A549 (cell line): ENCODE data around the gene COL11A2. TPM values are rescaled to one million over a fixed set of nuclear protein-coding genes. Genes with fewer than 3 reads are reported as not detected.

ENCODE experiments used
- ATAC-seq, 2 experiments: fragments of 200-7000 bp in 1 of 2; fragments of >200 bp in 1 of 2; cut with Nextera tagmentation in 1 of 2; cut with Tn5 transposase in 1 of 2; 3 replicates each; pipeline versions ENCODE4 v1.8.0 to v1.9.1; 2018 to 2020; ENCODE audit warnings: mild to moderate bottlenecking in 1 of 2, moderate library complexity in 1 of 2
- CTCF ChIA-PET: fragments of 300-600 bp; sonication (Branson Sonifier 250); formaldehyde crosslinking; extraction: SDS; loops from one replicate; lab custom pipeline; 2021; ENCODE audit warnings: antibody characterized with exemption, inconsistent platforms; lab: Yijun Ruan, JAX
- POLR2A ChIA-PET: fragments of 350-600 bp; formaldehyde crosslinking; extraction: SDS; loops from one replicate; lab custom pipeline; 2021; ENCODE audit warnings: antibody characterized with exemption, inconsistent platforms; lab: Yijun Ruan, JAX
- DNase-seq, 2 experiments: peaks; one replicate each; pipeline versions ENCODE4 v3.0.0 to v3.0.0-alpha.2; 2011 to 2016; ENCODE audit warnings: low read depth in 1 of 2, low spot score in 1 of 2
- FAIRE-seq: peaks from 2 replicates; lab custom pipeline; 2011; peaks lifted over from hg19 to GRCh38; lab: Jason Lieb, UNC
- H3K27ac ChIP-seq, 2 experiments: fragments of >200 bp; sonication (Bioruptor Twin); formaldehyde crosslinking; 3 replicates each; pipeline ENCODE4 v1.5.1; 2016 to 2017
- H3K4me1 ChIP-seq: fragments of >200 bp; sonication (Bioruptor Twin); formaldehyde crosslinking; 3 replicates; pipeline ENCODE4 v1.6.1; 2016
- H3K4me2 ChIP-seq: fragments of >200 bp; sonication (Bioruptor Twin); formaldehyde crosslinking; 3 replicates; pipeline ENCODE4 v1.6.1; 2016
- H3K4me3 ChIP-seq: fragments of >200 bp; sonication (Bioruptor Twin); formaldehyde crosslinking; 3 replicates; pipeline ENCODE4 v1.5.1; 2016
- H3K9me3 ChIP-seq: fragments of >200 bp; sonication (Bioruptor Twin); formaldehyde crosslinking; 3 replicates; pipeline ENCODE4 v1.6.1; 2016
- BHLHE40 ChIP-seq: IDR thresholded peaks from 2 replicates; pipeline ENCODE4 v1.6.1; 2012; ENCODE audit warnings: low read depth, low read length, inconsistent platforms
- EP300 ChIP-seq, 2 experiments: fragments of >200 bp; sonication (Bioruptor Twin); formaldehyde crosslinking; IDR thresholded peaks; 2 replicates in 1 of 2; 3 replicates in 1 of 2; pipeline ENCODE4 v1.6.1; 2016 to 2017
- ESRRA ChIP-seq: fragments of 150-350 bp; IDR thresholded peaks from 2 replicates; pipeline ENCODE4 v1.6.1; 2014; ENCODE audit warnings: mild to moderate bottlenecking, low read length, borderline replicate concordance
- FOXS1 ChIP-seq: fragments of 250-450 bp; sonication (Bioruptor Pico); IDR thresholded peaks from 2 replicates; pipeline ENCODE4 v1.5.0; 2020; ENCODE audit warnings: mild to moderate bottlenecking, moderate library complexity
- HDAC2 ChIP-seq: fragments of 200-600 bp; sonication (generic); IDR thresholded peaks from 2 replicates; pipeline ENCODE4 v1.6.1; 2016
- HOXB5 ChIP-seq: fragments of 250-450 bp; sonication (Bioruptor Pico); IDR thresholded peaks from 2 replicates; pipeline ENCODE4 v1.5.0; 2020; ENCODE audit warnings: mild to moderate bottlenecking, moderate library complexity
- JUN ChIP-seq, 2 experiments: fragments of >200 bp; sonication (Bioruptor Twin); formaldehyde crosslinking; IDR thresholded peaks; 2 replicates in 1 of 2; 3 replicates in 1 of 2; pipeline ENCODE4 v1.6.1; 2016 to 2017
- JUNB ChIP-seq: fragments of >200 bp; sonication (Bioruptor Twin); formaldehyde crosslinking; IDR thresholded peaks from 2 replicates; pipeline ENCODE4 v1.6.1; 2016
- MAZ ChIP-seq: fragments of 150-350 bp; IDR thresholded peaks from 2 replicates; pipeline ENCODE4 v1.6.1; 2014; ENCODE audit warnings: antibody characterized with exemption, low read depth, low read length, borderline replicate concordance
- NFE2L2 ChIP-seq: fragments of 150-350 bp; conservative IDR thresholded peaks from 2 replicates; pipeline ENCODE4 v1.6.1; 2014; ENCODE audit warnings: low read length
- POLR2AphosphoS2 ChIP-seq: conservative IDR thresholded peaks from 2 replicates; pipeline ENCODE4 v1.6.1; 2012; ENCODE audit warnings: low read length, improper control_type of control experiment, inconsistent platforms
- RAD21 ChIP-seq, 2 experiments: fragments of >200 bp in 1 of 2; sonication (Bioruptor Twin) in 1 of 2; formaldehyde crosslinking in 1 of 2; IDR thresholded peaks in 1 of 2; conservative IDR thresholded peaks in 1 of 2; 2 replicates in 1 of 2; 3 replicates in 1 of 2; pipeline ENCODE4 v1.6.1; 2012 to 2018; ENCODE audit warnings: inconsistent platforms in 1 of 2
- TFCP2L1 ChIP-seq: fragments of 250-450 bp; sonication (Bioruptor Pico); IDR thresholded peaks from 2 replicates; pipeline ENCODE4 v1.5.0; 2021; ENCODE audit warnings: mild to moderate bottlenecking
- ZFP36 ChIP-seq: fragments of 450-650 bp; IDR thresholded peaks from 2 replicates; pipeline ENCODE4 v1.6.1; 2014; ENCODE audit warnings: borderline replicate concordance; ENCODE audit not compliant: partially characterized antibody
- ZNF302 ChIP-seq: fragments of 250-450 bp; sonication (Bioruptor Pico); IDR thresholded peaks from 2 replicates; pipeline ENCODE4 v1.9.0; 2021; ENCODE audit warnings: inconsistent platforms, mild to moderate bottlenecking, moderate library complexity
- WGBS: methylation state at CpG from one replicate; pipeline ENCODE4 v1.1.6; 2017; ENCODE audit errors: missing lambda C conversion rate; 5-methylcytosine and 5-hydroxymethylcytosine counted together
- polyA plus RNA-seq, 4 experiments: library from polyadenylated mRNA; depleted of rRNA in 3 of 4; stranded (reverse); fragments of >200 nt; fragmentation: RNase III in 1 of 4; extraction: RNeasy Plus Mini Kit Qiagen cat#74134 plus additional on column Dnase treatment in 1 of 4; gene quantifications; 2 replicates in 3 of 4; 3 replicates in 1 of 4; pipeline ENCODE4 v1.2.3, GENCODE V29; 2011 to 2017
- TF ChIP-seq, protein P1 (sequence below): fragments of 450-650 bp; IDR thresholded peaks from 2 replicates; pipeline ENCODE4 v1.6.1; 2014; ENCODE audit warnings: antibody characterized with exemption
- TF ChIP-seq, protein P2 (sequence below): fragments of >200 bp; sonication (Bioruptor Twin); formaldehyde crosslinking; IDR thresholded peaks from 2 replicates; pipeline ENCODE4 v1.6.1; 2016
- TF ChIP-seq, protein P3 (sequence below): IDR thresholded peaks from 2 replicates; pipeline ENCODE4 v1.6.1; 2012
- TF ChIP-seq, protein P4 (sequence below): IDR thresholded peaks from 2 replicates; pipeline ENCODE4 v1.6.1; 2012
- TF ChIP-seq, protein P5 (sequence below): fragments of >200 bp; sonication (Bioruptor Twin); formaldehyde crosslinking; IDR thresholded peaks from 3 replicates; pipeline ENCODE4 v1.5.1; 2016
- TF ChIP-seq, protein P6 (sequence below): fragments of 150-350 bp; IDR thresholded peaks from 2 replicates; pipeline ENCODE4 v1.6.1; 2014; ENCODE audit warnings: low read depth, mild to moderate bottlenecking, low read length

The COL11A2 gene
- polyA plus RNA-seq, 2 of the 4 experiments (the other 2 are of a cell fraction): 0.66 to 1.3 TPM

DNA sequence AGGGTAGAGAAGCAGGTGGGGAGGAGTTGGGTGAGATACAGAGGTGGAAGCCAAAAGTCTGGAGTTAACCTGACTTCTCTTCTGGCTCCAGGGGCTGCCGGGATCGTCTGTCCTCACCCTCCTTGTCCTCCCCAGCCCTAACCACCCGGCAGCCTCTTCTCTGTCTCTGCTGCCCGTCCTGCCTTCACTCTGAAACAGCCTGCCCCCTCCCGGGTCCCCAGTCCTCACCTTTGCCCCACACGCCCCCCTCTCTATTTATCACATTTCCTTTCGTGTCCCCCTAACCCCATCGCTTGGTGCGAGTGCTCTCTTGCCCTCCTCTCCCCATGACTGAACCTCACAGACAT lies 21.7 kb upstream of the COL11A2 start:
- FAIRE-seq (no peak), ATAC-seq (peak in 1 of 2 experiments; percentile 10; a peak in 3 of 6 replicates), DNase-seq (no peak)
- peak overlapping the region; percentile 82; the same call in 2 of the 3 replicates for H3K4me2 ChIP-seq
- H3K4me3 ChIP-seq: no peak overlapping the region
- H3K9me3 ChIP-seq: no peaks in the 10 kb centered on the region
- ChIA-PET POLR2A (no interaction called here), CTCF (no interaction called here)
- WGBS: 62% methylated on average over 4 of the region's 9 CpGs
- H3K27ac ChIP-seq: no peak overlapping the region; a peak in 1 of 6 replicates
- peaks cover 3% of the 10 kb centered on the region; the same call in 1 of the 3 replicates for H3K4me1 ChIP-seq
- TF ChIP-seq, protein P1, sequence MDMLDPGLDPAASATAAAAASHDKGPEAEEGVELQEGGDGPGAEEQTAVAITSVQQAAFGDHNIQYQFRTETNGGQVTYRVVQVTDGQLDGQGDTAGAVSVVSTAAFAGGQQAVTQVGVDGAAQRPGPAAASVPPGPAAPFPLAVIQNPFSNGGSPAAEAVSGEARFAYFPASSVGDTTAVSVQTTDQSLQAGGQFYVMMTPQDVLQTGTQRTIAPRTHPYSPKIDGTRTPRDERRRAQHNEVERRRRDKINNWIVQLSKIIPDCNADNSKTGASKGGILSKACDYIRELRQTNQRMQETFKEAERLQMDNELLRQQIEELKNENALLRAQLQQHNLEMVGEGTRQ: no peak
- no peak for TF ChIP-seq JUN (IDR thresholded peaks at IDR 0.05)
- no peak for TF ChIP-seq ZNF302
- TF ChIP-seq, protein P2, sequence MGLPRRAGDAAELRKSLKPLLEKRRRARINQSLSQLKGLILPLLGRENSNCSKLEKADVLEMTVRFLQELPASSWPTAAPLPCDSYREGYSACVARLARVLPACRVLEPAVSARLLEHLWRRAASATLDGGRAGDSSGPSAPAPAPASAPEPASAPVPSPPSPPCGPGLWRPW: no peak
- TF ChIP-seq, protein P3, sequence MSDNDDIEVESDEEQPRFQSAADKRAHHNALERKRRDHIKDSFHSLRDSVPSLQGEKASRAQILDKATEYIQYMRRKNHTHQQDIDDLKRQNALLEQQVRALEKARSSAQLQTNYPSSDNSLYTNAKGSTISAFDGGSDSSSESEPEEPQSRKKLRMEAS: no peak
- TF ChIP-seq ZFP36: no peak
- TF ChIP-seq, protein P4, sequence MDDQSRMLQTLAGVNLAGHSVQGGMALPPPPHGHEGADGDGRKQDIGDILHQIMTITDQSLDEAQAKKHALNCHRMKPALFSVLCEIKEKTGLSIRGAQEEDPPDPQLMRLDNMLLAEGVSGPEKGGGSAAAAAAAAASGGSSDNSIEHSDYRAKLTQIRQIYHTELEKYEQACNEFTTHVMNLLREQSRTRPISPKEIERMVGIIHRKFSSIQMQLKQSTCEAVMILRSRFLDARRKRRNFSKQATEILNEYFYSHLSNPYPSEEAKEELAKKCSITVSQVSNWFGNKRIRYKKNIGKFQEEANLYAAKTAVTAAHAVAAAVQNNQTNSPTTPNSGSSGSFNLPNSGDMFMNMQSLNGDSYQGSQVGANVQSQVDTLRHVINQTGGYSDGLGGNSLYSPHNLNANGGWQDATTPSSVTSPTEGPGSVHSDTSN: no peak
- no peak for TF ChIP-seq ESRRA
- TF ChIP-seq MAZ: no peak
- no peak for TF ChIP-seq NFE2L2
- TF ChIP-seq EP300 (IDR thresholded peaks at IDR 0.05): no peak
- TF ChIP-seq HOXB5 (CRISPR knock-in tag): no peak
- TF ChIP-seq JUNB: no peak
- no peak for TF ChIP-seq BHLHE40
- TF ChIP-seq, protein P5, sequence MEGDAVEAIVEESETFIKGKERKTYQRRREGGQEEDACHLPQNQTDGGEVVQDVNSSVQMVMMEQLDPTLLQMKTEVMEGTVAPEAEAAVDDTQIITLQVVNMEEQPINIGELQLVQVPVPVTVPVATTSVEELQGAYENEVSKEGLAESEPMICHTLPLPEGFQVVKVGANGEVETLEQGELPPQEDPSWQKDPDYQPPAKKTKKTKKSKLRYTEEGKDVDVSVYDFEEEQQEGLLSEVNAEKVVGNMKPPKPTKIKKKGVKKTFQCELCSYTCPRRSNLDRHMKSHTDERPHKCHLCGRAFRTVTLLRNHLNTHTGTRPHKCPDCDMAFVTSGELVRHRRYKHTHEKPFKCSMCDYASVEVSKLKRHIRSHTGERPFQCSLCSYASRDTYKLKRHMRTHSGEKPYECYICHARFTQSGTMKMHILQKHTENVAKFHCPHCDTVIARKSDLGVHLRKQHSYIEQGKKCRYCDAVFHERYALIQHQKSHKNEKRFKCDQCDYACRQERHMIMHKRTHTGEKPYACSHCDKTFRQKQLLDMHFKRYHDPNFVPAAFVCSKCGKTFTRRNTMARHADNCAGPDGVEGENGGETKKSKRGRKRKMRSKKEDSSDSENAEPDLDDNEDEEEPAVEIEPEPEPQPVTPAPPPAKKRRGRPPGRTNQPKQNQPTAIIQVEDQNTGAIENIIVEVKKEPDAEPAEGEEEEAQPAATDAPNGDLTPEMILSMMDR: no peak
- TF ChIP-seq, protein P6, sequence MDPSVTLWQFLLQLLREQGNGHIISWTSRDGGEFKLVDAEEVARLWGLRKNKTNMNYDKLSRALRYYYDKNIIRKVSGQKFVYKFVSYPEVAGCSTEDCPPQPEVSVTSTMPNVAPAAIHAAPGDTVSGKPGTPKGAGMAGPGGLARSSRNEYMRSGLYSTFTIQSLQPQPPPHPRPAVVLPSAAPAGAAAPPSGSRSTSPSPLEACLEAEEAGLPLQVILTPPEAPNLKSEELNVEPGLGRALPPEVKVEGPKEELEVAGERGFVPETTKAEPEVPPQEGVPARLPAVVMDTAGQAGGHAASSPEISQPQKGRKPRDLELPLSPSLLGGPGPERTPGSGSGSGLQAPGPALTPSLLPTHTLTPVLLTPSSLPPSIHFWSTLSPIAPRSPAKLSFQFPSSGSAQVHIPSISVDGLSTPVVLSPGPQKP: no peak
- TF ChIP-seq POLR2AphosphoS2: no peak

DNA sequence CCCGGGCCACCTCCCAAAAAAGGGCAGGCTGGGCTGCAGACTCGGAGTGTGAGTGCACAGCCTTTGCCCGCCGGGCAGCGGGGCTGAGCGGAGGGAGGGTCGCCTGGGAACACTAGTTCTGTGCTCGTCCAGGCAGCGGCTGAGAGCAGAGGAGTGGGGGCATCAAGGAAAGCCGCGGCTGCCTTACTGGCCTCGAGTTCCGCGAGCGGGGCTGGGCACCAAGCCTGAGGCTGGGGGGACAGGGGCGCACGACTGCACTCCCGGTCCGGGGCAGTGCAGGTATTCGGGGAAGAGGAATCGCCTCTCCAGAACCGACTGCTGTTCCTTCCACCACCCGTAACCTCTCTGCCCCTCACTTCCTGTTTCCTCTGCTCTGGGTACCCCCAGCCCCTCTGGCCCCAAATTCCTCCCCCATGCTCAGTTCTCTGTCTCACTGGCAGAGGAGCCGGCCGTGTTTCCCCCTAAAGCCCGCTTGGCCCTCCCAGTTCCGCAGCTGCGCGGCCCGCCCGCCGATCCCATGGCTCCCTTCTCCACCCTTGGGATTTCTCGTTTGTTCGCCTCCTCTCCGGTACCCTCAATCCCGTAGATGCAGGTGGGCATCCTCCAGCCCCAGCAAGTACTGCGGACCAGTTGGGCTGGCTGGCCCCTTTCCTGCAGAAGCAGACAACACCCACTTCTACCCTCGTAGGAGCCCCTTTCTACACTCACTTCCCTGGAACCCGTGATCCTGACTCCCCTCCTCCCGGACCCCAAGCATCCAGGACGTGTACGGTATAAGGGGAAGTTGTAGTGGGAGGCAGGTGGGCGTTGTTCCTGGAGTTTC lies 21.1 kb upstream of the COL11A2 start:
- H3K27ac ChIP-seq: peak overlapping the region; percentile 36 to 75; a peak in 4 of 6 replicates
- ATAC-seq (peak in 1 of 2 experiments; percentile 51; a peak in 3 of 6 replicates), FAIRE-seq (no peak)
- POLR2A ChIA-PET: no interaction called here
- H3K4me1 ChIP-seq: peaks cover 5% of the 10 kb centered on the region; the same call in 1 of the 3 replicates
- no peaks in the 10 kb centered on the region for H3K9me3 ChIP-seq
- CTCF ChIA-PET: no interaction called here
- WGBS: 27% methylated on average over 25 of the region's 43 CpGs
- TF ChIP-seq TFCP2L1 (CRISPR knock-in tag) (no peak), RAD21 (conservative IDR thresholded peaks at IDR 0.05 in 1 of 2, IDR thresholded peaks at IDR 0.05 in 1 of 2) (no peak), EP300 (IDR thresholded peaks at IDR 0.05) (no peak), FOXS1 (CRISPR knock-in tag) (no peak), HDAC2 (no peak)
- TF ChIP-seq, all 56 proteins: peak for 0
- no peak for DNase-seq
- peak overlapping the region; percentile 42 for H3K4me3 ChIP-seq
- peak overlapping the region; percentile 82 for H3K4me2 ChIP-seq
